TTC549 (cell line): Measurements from ENCODE around the gene OR4D11.

Experiments
- FAIRE-seq: peaks from 2 replicates; lab custom pipeline; 2012; peaks lifted over from hg19 to GRCh38; lab: Jason Lieb, UNC

The OR4D11 gene

DNA sequence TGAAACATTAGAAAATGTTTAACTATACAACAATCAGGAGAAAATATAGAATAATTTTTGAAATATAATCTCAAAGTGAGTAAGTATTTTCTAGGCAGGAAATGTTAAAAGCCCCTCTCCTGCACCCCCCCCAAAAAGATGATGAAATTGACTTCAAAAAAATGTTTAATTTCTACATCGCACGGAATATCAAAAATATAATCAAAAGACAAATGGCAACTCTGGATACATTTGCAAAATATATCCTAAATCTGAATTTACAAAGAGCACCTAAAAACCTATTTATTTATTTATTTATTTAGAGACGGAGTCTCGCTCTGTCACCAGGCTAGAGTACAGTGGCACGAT lies 44.9 kb downstream of the OR4D11 start:
- no peak for FAIRE-seq

DNA sequence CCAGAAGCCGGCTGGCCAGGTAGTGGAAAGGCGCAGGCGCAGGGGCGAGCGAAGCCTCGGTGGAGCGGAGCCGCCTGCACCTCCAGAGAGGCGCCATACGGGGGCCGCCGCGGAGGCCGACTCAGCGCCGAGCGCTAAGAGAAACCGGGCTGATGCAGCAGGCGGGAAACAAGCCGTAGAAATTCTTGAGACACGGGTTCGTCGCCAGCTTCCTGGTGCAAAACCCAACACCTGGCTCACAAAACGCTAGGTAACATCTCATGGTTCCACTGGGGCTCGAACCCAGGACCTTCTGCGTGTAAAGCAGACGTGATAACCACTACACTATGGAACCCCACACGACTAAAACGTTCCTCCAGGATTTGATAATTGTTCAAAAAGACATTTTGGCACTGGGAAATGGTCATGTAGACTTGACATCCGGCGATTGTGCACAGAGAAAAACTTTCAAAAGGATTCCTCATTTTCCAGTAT lies 47.0 kb downstream of the OR4D11 start:
- peak; percentile 39 for FAIRE-seq

DNA sequence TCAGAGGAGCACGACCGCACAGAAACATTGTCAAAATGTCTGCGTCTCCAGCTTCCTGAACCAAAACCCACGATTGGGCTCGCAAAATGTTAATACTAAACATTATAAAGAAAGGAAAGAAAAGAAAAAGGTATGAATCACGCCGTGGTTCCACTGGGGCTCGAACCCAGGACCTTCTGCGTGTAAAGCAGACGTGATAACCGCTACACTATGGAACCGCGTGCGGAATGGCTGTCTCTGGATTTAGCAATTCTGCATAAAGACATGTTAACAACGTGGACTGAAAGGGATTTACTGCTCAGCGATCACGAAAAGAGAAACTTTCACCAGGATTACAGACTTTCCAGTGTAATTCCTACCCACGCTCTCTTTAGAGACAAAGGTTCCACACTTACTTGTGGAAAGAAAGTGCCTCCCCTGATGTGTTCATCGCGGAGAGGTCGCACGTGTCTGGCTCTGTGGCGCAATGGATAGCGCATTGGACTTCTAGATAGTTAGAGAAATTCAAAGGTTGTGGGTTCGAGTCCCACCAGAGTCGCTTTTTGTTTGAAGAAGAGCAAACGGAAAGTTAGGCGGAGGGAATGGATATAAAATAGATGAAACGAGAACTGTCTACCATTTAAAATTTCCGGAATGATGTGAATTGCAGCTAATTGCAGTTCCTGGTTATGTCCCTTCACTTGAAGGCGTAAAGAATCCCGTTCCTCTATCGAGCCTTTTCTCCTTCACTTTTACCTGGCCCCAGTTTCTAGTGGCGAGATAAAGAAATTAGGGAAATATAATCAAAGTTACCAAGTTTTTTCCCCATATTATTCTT lies 47.7 kb downstream of the OR4D11 start:
- peak; percentile 61 for FAIRE-seq

DNA sequence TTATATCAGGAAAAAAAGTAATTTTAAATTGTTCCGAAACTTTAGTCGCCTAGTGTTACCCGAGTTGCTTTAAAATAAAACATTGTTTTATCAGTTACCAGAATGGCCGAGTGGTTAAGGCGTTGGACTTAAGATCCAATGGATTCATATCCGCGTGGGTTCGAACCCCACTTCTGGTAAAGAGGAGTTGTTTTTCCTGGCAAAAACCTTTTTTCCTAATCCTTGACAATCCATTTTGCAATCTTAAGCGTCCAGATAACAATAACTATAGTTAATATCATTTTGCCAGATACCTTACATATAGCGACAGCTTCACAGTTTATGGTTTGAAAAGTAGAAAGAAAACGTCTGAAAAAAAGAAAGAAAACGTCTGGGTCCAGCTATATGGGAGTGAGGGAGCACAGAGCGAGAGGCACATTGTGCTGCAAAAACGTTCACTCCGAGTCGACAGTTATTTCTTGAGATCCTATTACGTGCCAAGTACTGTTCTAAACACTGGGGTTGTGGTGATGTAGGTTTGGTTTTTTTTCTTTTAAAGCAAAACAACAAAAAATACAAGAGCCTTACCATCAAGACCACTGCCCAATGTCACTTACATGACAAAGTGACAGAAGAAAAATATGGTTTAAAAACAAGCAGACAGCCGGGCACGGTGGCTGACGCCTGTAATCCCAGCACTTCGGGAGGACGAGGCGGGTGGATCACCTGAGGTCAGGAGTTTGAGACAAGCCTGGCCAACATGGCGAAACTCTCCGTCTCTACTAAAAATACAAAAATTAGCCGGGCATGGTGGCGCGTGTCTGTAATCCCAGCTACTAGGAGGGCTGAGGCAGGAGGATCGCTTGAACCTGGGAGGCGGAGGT lies 48.5 kb downstream of the OR4D11 start:
- peak; percentile 29 for FAIRE-seq

DNA sequence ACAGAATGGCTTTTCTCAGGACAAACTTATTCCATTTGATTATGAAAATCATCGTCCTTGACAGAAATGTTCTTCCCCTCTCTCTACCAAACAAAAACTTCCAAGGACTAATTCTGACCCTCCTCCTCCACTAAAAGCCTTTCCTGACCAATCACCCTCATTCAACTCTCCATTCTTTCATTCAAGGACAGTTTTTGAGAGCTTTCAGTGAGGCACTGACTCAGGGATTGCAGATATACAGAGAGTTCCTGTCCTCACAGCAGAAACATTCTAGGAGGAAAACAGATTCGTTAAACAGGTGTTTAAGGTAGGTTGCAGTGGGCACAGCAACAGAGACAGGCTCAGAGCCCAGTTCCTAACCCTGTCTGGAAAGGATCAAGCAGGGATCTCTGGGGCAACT lies 49.5 kb downstream of the OR4D11 start:
- no peak for FAIRE-seq

DNA sequence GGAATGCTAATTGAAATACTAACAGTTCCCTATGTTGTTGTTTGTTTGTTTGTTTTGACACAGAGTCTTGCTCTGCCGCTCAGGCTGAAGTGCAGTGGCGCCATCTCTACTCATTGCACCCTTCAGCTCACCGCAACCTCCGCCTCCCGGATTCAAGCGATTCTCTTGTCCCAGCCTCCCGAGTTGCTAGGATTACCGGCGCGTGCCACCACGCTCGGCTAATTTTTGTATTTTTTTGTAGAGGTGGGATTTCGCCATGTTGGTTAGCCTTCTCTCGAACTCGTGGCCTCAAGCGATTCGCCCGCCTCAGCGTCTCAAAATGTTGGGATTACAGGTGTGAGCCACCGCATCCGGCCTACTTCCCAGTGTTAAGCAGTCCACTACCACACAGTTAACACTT lies 49.9 kb downstream of the OR4D11 start:
- FAIRE-seq: no peak
